Measurements from ENCODE around the gene CPN1. TPM values are rescaled to one million over a fixed set of nuclear protein-coding genes. Genes with fewer than 3 reads are reported as not detected.

CPN1 gene
- total RNA-seq, 4 donors from 2014 or later = 0.20 TPM; not detected in 3

DNA sequence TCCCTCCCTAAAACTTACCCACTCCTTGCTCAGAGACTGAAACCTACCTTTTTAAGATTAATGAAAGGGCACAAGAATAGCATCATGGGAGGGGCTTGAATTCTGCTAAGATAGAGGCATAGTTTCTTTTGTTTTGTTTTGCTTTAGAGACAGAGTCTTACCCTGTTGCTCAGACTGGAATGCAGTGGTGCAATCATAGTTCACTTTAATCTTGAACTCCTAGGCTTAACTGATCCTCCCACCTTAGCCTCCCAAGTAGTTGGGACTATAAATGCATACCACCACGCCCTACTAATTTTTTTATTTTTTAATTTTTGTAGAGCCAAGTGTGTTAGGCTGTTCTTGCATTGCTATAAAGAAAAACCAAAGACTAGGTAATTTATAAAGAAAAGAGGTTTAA lies 54.3 kb downstream of the CPN1 start:
- Histone ChIP-seq H3K36me3 (no peaks in the 10 kb centered on the region), H3K9me3 (peaks cover 0 to 6% (median 0%) of the 10 kb centered on the region in 3 donors), H3K27ac (no peak overlapping the region), H3K27me3 (no peaks in the 10 kb centered on the region), H3K4me1 (no peaks in the 10 kb centered on the region), H3K4me3 (no peak overlapping the region)
- in situ Hi-C loops (cut with MboI; ENCODE audit: low sequenced_read_pairs in 4 of 4) (no loop called here), intact Hi-C loops (cut with DNase I; ENCODE audit: low total_unique reads) (no loop called here)
- ATAC-seq (no peak), DNase-seq (no peak)
- no peak for TF ChIP-seq POLR2A (IDR thresholded peaks at IDR 0.05)
- TF ChIP-seq, protein P1, sequence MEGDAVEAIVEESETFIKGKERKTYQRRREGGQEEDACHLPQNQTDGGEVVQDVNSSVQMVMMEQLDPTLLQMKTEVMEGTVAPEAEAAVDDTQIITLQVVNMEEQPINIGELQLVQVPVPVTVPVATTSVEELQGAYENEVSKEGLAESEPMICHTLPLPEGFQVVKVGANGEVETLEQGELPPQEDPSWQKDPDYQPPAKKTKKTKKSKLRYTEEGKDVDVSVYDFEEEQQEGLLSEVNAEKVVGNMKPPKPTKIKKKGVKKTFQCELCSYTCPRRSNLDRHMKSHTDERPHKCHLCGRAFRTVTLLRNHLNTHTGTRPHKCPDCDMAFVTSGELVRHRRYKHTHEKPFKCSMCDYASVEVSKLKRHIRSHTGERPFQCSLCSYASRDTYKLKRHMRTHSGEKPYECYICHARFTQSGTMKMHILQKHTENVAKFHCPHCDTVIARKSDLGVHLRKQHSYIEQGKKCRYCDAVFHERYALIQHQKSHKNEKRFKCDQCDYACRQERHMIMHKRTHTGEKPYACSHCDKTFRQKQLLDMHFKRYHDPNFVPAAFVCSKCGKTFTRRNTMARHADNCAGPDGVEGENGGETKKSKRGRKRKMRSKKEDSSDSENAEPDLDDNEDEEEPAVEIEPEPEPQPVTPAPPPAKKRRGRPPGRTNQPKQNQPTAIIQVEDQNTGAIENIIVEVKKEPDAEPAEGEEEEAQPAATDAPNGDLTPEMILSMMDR (IDR thresholded peaks at IDR 0.05 in 4 of 5, conservative IDR thresholded peaks at IDR 0.05 in 1 of 5) = no peak

GRCh38 chr10:100025576-100025975 lies 56.1 kb downstream of the CPN1 start:
- DNase-seq (no peak), ATAC-seq (no peak)
- H3K4me1 ChIP-seq = no peaks in the 10 kb centered on the region
- no peak overlapping the region for H3K4me3 ChIP-seq
- intact Hi-C loops (cut with DNase I; ENCODE audit: low total_unique reads) = no loop called here
- in situ Hi-C loops (cut with MboI; ENCODE audit: low sequenced_read_pairs in 4 of 4) = no loop called here
- H3K9me3 ChIP-seq = peaks cover 0 to 6% (median 0%) of the 10 kb centered on the region in 3 donors
- TF ChIP-seq, protein P1 (IDR thresholded peaks at IDR 0.05 in 4 of 5, conservative IDR thresholded peaks at IDR 0.05 in 1 of 5) = no peak
- TF ChIP-seq POLR2A (IDR thresholded peaks at IDR 0.05) = no peak
- no peak overlapping the region for H3K27ac ChIP-seq
- no peaks in the 10 kb centered on the region for H3K36me3 ChIP-seq
- no peaks in the 10 kb centered on the region for H3K27me3 ChIP-seq

GRCh38 chr10:100024748-100025147 lies 56.9 kb downstream of the CPN1 start:
- intact Hi-C loops (cut with DNase I; ENCODE audit: low total_unique reads) = no loop called here
- Histone ChIP-seq H3K4me1 (no peaks in the 10 kb centered on the region), H3K27ac (no peak overlapping the region), H3K36me3 (no peaks in the 10 kb centered on the region), H3K27me3 (no peaks in the 10 kb centered on the region), H3K4me3 (no peak overlapping the region), H3K9me3 (peaks cover 0 to 6% (median 0%) of the 10 kb centered on the region in 3 donors)
- TF ChIP-seq, protein P1 (IDR thresholded peaks at IDR 0.05 in 4 of 5, conservative IDR thresholded peaks at IDR 0.05 in 1 of 5) = no peak
- no peak for TF ChIP-seq POLR2A (IDR thresholded peaks at IDR 0.05)
- ATAC-seq = no peak
- in situ Hi-C loops (cut with MboI; ENCODE audit: low sequenced_read_pairs in 4 of 4) = loop anchor here in 1 of 4 donors (25.0 kb wide), 1 partner anchor 112 kb away; no protein-coding TSS in a partner anchor
- DNase-seq = no peak

GRCh38 chr10:100022403-100022802 lies 59.3 kb downstream of the CPN1 start:
- no peaks in the 10 kb centered on the region for H3K36me3 ChIP-seq

More at GRCh38 chr10:100022403-100022802, 59.3 kb downstream of the CPN1 start:
- Histone ChIP-seq H3K4me3 (no peak overlapping the region), H3K4me1 (no peaks in the 10 kb centered on the region), H3K9me3 (no peaks in the 10 kb centered on the region), H3K27me3 (no peaks in the 10 kb centered on the region), H3K27ac (no peak overlapping the region)
- TF ChIP-seq, protein P1 (IDR thresholded peaks at IDR 0.05 in 4 of 5, conservative IDR thresholded peaks at IDR 0.05 in 1 of 5) = no peak
- in situ Hi-C loops (cut with MboI; ENCODE audit: low sequenced_read_pairs in 4 of 4) (loop anchor here in 1 of 4 donors (25.0 kb wide), 1 partner anchor 110 kb away; no protein-coding TSS in a partner anchor), intact Hi-C loops (cut with DNase I; ENCODE audit: low total_unique reads) (no loop called here)
- ATAC-seq (no peak), DNase-seq (no peak)

Measured in gastrocnemius medialis (tissue), 4 donors.